GM12801 (cell line): ENCODE results near the gene EIF5B.

Experiments
- CTCF ChIP-seq: IDR thresholded peaks from one replicate; pipeline ENCODE4 v1.5.1; 2011; ENCODE audit warnings: control low read depth; ENCODE audit not compliant: insufficient read length; ENCODE audit errors: extremely low read depth

Gene EIF5B

GRCh38 chr2:99350194-99350593, 13.0 kb downstream of the EIF5B start:
- no peak for TF ChIP-seq CTCF

GRCh38 chr2:99354070-99354469, 16.9 kb downstream of the EIF5B start:
- no peak for TF ChIP-seq CTCF

- no peak for TF ChIP-seq CTCF
Measured at GRCh38 chr2:99356853-99357252, 19.7 kb downstream of the EIF5B start.

GRCh38 chr2:99365661-99366060, 28.5 kb downstream of the EIF5B start:
- no peak for TF ChIP-seq CTCF

GRCh38 chr2:99373144-99373543, 36.0 kb downstream of the EIF5B start:
- TF ChIP-seq CTCF = no peak

- no peak for TF ChIP-seq CTCF
Measured at GRCh38 chr2:99374747-99375146, 37.6 kb downstream of the EIF5B start.

GRCh38 chr2:99376254-99376864, 39.2 kb downstream of the EIF5B start:
- no peak for TF ChIP-seq CTCF

- no peak for TF ChIP-seq CTCF
Measured at GRCh38 chr2:99377879-99378278, 40.7 kb downstream of the EIF5B start.
